ENCODE results near the gene PIP5KL1. TPM values are rescaled to one million over a fixed set of nuclear protein-coding genes. Genes with fewer than 3 reads are reported as not detected.
A peak's percentile ranks its signal among the peaks of the same experiment; 100 is the strongest.

The PIP5KL1 gene
- total and polyA plus RNA-seq, 2 donors from 2014 or later = 3.0 to 4.3 TPM

DNA sequence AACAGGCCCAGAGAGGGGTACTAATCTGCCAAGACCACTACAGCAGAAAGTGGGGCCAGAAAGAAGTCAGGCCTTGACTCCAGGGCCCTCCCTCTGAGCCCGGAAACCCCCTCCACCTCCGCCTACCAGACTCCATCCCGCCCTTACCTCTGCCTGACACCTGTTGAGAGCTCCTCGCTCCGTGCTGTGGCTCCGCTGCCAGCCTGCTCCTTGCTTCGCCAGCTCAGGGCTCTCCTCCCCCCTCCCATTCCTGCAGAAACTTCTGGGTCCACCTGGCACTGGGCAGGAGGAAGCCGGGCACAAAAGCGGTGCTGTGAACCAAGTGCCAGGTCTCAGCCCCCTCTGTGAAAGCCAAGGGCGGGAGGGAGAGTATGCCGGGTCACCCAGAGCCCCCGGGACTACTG lies 24.8 kb downstream of the PIP5KL1 start:
- Histone ChIP-seq H3K36me3 (ENCODE audit: control insufficient read depth in 2 of 3, insufficient read depth in 3 of 3, low read length in 3 of 3) (no peaks in the 10 kb centered on the region), H3K4me3 (ENCODE audit: low read length in 3 of 3) (no peak overlapping the region), H3K9ac (ENCODE audit: low read length in 3 of 3) (peak overlapping the region in 1 of 3 donors; percentile 67), H3K27me3 (ENCODE audit: control insufficient read depth, insufficient read depth, low read length) (no peaks in the 10 kb centered on the region), H3K27ac (ENCODE audit: low read depth in 2 of 2, low read length in 2 of 2) (peak overlapping the region; percentile 80 to 85), H3K9me3 (ENCODE audit: control insufficient read depth in 2 of 3, insufficient read depth in 1 of 3, low read length in 3 of 3) (no peaks in the 10 kb centered on the region), H3K4me1 (ENCODE audit: control insufficient read depth in 2 of 3, insufficient read depth in 2 of 3, low read depth in 1 of 3, low read length in 3 of 3) (peaks cover 4 to 31% (median 31%) of the 10 kb centered on the region in 3 donors)
- FAIRE-seq = no peak
- intact Hi-C loops (cut with DNase I) = no loop called here
- TF ChIP-seq, protein P1, sequence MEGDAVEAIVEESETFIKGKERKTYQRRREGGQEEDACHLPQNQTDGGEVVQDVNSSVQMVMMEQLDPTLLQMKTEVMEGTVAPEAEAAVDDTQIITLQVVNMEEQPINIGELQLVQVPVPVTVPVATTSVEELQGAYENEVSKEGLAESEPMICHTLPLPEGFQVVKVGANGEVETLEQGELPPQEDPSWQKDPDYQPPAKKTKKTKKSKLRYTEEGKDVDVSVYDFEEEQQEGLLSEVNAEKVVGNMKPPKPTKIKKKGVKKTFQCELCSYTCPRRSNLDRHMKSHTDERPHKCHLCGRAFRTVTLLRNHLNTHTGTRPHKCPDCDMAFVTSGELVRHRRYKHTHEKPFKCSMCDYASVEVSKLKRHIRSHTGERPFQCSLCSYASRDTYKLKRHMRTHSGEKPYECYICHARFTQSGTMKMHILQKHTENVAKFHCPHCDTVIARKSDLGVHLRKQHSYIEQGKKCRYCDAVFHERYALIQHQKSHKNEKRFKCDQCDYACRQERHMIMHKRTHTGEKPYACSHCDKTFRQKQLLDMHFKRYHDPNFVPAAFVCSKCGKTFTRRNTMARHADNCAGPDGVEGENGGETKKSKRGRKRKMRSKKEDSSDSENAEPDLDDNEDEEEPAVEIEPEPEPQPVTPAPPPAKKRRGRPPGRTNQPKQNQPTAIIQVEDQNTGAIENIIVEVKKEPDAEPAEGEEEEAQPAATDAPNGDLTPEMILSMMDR (IDR thresholded peaks at IDR 0.05; ENCODE audit: borderline replicate concordance, extremely low read depth, insufficient read depth) = no peak
- peak in 2 of 5 donors; percentile 65 to 83 for DNase-seq

DNA sequence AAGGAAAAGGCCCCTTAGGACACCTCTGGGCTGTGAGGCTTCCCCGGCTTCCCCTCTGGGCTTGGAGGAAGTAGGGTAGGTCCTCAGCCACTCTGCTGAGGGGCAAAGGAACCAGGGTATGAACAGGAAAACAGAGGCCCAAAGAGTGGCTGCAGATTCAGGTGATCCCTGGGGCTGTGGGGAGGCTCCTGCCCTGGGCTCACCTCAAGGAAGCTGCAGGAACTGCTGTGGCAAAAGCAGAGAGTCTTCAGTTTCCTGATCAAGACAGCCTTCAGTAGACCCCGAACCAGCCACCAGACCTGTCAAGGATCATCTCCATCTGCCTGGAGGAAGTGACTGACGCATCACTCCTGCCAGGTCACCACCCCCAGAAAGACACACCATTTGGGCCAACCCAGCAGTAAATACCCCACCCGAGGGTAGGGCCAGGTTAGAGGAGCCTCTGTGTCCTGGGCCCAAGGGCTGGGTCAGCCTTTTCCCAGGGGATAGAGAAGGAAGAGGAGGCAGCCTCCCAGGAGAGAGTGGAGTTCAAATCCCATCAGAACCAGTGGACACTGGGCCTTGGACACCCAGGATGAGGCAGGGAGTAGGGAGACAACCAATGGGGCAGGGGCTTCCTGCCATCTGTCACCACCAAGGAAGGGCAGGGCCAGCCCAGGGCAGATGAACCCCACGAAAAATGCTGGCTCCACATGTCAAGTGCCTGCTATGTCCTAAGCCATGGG lies 25.4 kb downstream of the PIP5KL1 start:
- H3K27me3 ChIP-seq (ENCODE audit: control insufficient read depth, insufficient read depth, low read length) = no peaks in the 10 kb centered on the region
- FAIRE-seq = no peak
- no peaks in the 10 kb centered on the region for H3K9me3 ChIP-seq (ENCODE audit: control insufficient read depth in 2 of 3, insufficient read depth in 1 of 3, low read length in 3 of 3)
- peaks cover 4 to 31% (median 31%) of the 10 kb centered on the region in 3 donors for H3K4me1 ChIP-seq (ENCODE audit: control insufficient read depth in 2 of 3, insufficient read depth in 2 of 3, low read depth in 1 of 3, low read length in 3 of 3)
- H3K4me3 ChIP-seq (ENCODE audit: low read length in 3 of 3) = no peak overlapping the region
- peak in 1 of 5 donors; percentile 50 for DNase-seq
- H3K9ac ChIP-seq (ENCODE audit: low read length in 3 of 3) = peak overlapping the region in 2 of 3 donors; percentile 19 to 67
- TF ChIP-seq, protein P1 (IDR thresholded peaks at IDR 0.05; ENCODE audit: borderline replicate concordance, extremely low read depth, insufficient read depth) = no peak
- H3K27ac ChIP-seq (ENCODE audit: low read depth in 2 of 2, low read length in 2 of 2) = peak overlapping the region; percentile 80 to 85
- intact Hi-C loops (cut with DNase I) = no loop called here
- H3K36me3 ChIP-seq (ENCODE audit: control insufficient read depth in 2 of 3, insufficient read depth in 3 of 3, low read length in 3 of 3) = no peaks in the 10 kb centered on the region

- Histone ChIP-seq H3K9me3 (ENCODE audit: control insufficient read depth in 2 of 3, insufficient read depth in 1 of 3, low read length in 3 of 3) (no peaks in the 10 kb centered on the region), H3K9ac (ENCODE audit: low read length in 3 of 3) (peak overlapping the region in 2 of 3 donors; percentile 19 to 67), H3K36me3 (ENCODE audit: control insufficient read depth in 2 of 3, insufficient read depth in 3 of 3, low read length in 3 of 3) (no peaks in the 10 kb centered on the region), H3K27me3 (ENCODE audit: control insufficient read depth, insufficient read depth, low read length) (no peaks in the 10 kb centered on the region), H3K27ac (ENCODE audit: low read depth in 2 of 2, low read length in 2 of 2) (peak overlapping the region; percentile 80 to 85), H3K4me1 (ENCODE audit: control insufficient read depth in 2 of 3, insufficient read depth in 2 of 3, low read depth in 1 of 3, low read length in 3 of 3) (peaks cover 4 to 36% (median 34%) of the 10 kb centered on the region in 3 donors), H3K4me3 (ENCODE audit: low read length in 3 of 3) (no peak overlapping the region)
- DNase-seq = peak; percentile 70 to 94 (median 79)
- TF ChIP-seq, protein P1 (IDR thresholded peaks at IDR 0.05; ENCODE audit: borderline replicate concordance, extremely low read depth, insufficient read depth) = no peak
- FAIRE-seq = no peak
- intact Hi-C loops (cut with DNase I) = no loop called here
Measured at GRCh38 chr9:127904561-127905003, 26.0 kb downstream of the PIP5KL1 start.

Data from kidney (tissue), 14 donors.